Limb (tissue), 2 donors: Measurements from ENCODE around the gene DENND4B.
A peak's percentile ranks its signal among the peaks of the same experiment; 100 is the strongest.
"Not testable (repeated sequence)": the region's sequence is repeated elsewhere in the genome, so short reads cannot be mapped to it uniquely, and the experiment has no call there.

Experiments
- DNase-seq, 2 donors: peaks; one replicate each; pipeline ENCODE4 v3.0.0-alpha.2; 2016; ENCODE audit errors: extremely low spot score in 2 of 2

Gene DENND4B

GRCh38 chr1:153929426-153929825, 17.1 kb downstream of the DENND4B start:
- DNase-seq = no peak

GRCh38 chr1:153928791-153929341, 17.7 kb downstream of the DENND4B start:
- no peak for DNase-seq

- no peak for DNase-seq
These were observed 18.3 kb downstream of the DENND4B start for GRCh38 chr1:153928245-153928644.

GRCh38 chr1:153926405-153926804, 20.1 kb downstream of the DENND4B start:
- DNase-seq = no peak

GRCh38 chr1:153922972-153923925, 23.3 kb downstream of the DENND4B start, which contains the start of gene GATAD2B:
Gene GATAD2B, minus strand, starts transcription at chr1:153922972. Its CDS starts 94,625 bp downstream, at chr1:153828347.
- peak; percentile 98 to 99 for DNase-seq

GRCh38 chr1:153922076-153922971, 24.2 kb downstream of the DENND4B start:
- DNase-seq = no peak

GRCh38 chr1:153921803-153922075, 24.8 kb downstream of the DENND4B start:
- no peak for DNase-seq

- no peak for DNase-seq
These were observed 25.3 kb downstream of the DENND4B start for GRCh38 chr1:153921080-153921802.

- no peak for DNase-seq
These were observed 26.4 kb downstream of the DENND4B start for GRCh38 chr1:153919876-153920852.

GRCh38 chr1:153916297-153916696, 30.2 kb downstream of the DENND4B start:
- DNase-seq = no peak

- no peak for DNase-seq
These were observed 34.2 kb downstream of the DENND4B start for GRCh38 chr1:153912349-153912748.

GRCh38 chr1:153910560-153910959, 36.0 kb downstream of the DENND4B start:
- DNase-seq = not testable (repeated sequence)

GRCh38 chr1:153908071-153908470, 38.4 kb downstream of the DENND4B start:
- no peak for DNase-seq

- no peak for DNase-seq
These were observed 39.4 kb downstream of the DENND4B start for GRCh38 chr1:153907134-153907533.

GRCh38 chr1:153906396-153906795, 40.1 kb downstream of the DENND4B start:
- no peak for DNase-seq

GRCh38 chr1:153905908-153906307, 40.6 kb downstream of the DENND4B start:
- DNase-seq = not testable (repeated sequence)

- DNase-seq = no peak
These were observed 42.6 kb downstream of the DENND4B start for GRCh38 chr1:153903841-153904455.

GRCh38 chr1:153899509-153899908, 47.0 kb downstream of the DENND4B start:
- no peak for DNase-seq

GRCh38 chr1:153895866-153896265, 50.7 kb downstream of the DENND4B start:
- not testable (repeated sequence) for DNase-seq

- not testable (repeated sequence) for DNase-seq
These were observed 55.5 kb downstream of the DENND4B start for GRCh38 chr1:153891042-153891441.
